GM18870 (cell line): ENCODE results near the gene LKAAEAR1.
A peak's percentile ranks its signal among the peaks of the same experiment; 100 is the strongest.

Experiments used
- ATAC-seq: cut with Tn5 transposase; IDR thresholded peaks from one replicate; pipeline ENCODE4 v1.9.1; 2021; ENCODE audit warnings: moderate library complexity; ENCODE audit not compliant: unreplicated experiment

LKAAEAR1 gene

GRCh38 chr20:64068386-64069208, 15.6 kb downstream of the LKAAEAR1 start:
- no peak for ATAC-seq

- no peak for ATAC-seq
Observed at GRCh38 chr20:64067733-64068307, 16.4 kb downstream of the LKAAEAR1 start.

- no peak for ATAC-seq
Observed at GRCh38 chr20:64067005-64067632, 17.1 kb downstream of the LKAAEAR1 start.

GRCh38 chr20:64065974-64066343, 18.2 kb downstream of the LKAAEAR1 start:
- peak; percentile 47 for ATAC-seq

- ATAC-seq, result no peak
Observed at GRCh38 chr20:64065062-64065973, 18.9 kb downstream of the LKAAEAR1 start.

- no peak for ATAC-seq
Observed at GRCh38 chr20:64064145-64064698, 20.0 kb downstream of the LKAAEAR1 start.

GRCh38 chr20:64063389-64064144, 20.6 kb downstream of the LKAAEAR1 start:
- ATAC-seq, result no peak

- peak; percentile 57 for ATAC-seq
Observed at GRCh38 chr20:64062596-64063388, 21.4 kb downstream of the LKAAEAR1 start, which contains the start of gene TCEA2. TCEA2 (plus strand) TSS chr20:64063198; CDS start chr20:64063313, 115 bp downstream.

GRCh38 chr20:64062276-64062595, 22.0 kb downstream of the LKAAEAR1 start:
- no peak for ATAC-seq

GRCh38 chr20:64058536-64058935, 25.7 kb downstream of the LKAAEAR1 start:
- ATAC-seq, result no peak

GRCh38 chr20:64057628-64058498, 26.3 kb downstream of the LKAAEAR1 start:
- ATAC-seq, result no peak

- no peak for ATAC-seq
Observed at GRCh38 chr20:64056889-64057627, 27.1 kb downstream of the LKAAEAR1 start.

GRCh38 chr20:64056639-64056888, 27.6 kb downstream of the LKAAEAR1 start:
- no peak for ATAC-seq

- no peak for ATAC-seq
Observed at GRCh38 chr20:64055893-64056638, 28.1 kb downstream of the LKAAEAR1 start.

- ATAC-seq, result no peak
Observed at GRCh38 chr20:64055396-64055892, 28.8 kb downstream of the LKAAEAR1 start.

- no peak for ATAC-seq
Observed at GRCh38 chr20:64053841-64054661, 30.1 kb downstream of the LKAAEAR1 start.
